GM21360 (cell line): ENCODE measurements around the gene CHRM2.
"Not testable (repeated sequence)": the region's sequence is repeated elsewhere in the genome, so short reads cannot be mapped to it uniquely, and the experiment has no call there.

ENCODE experiments used
- ATAC-seq: cut with Tn5 transposase; IDR thresholded peaks from one replicate; pipeline ENCODE4 v1.9.1; 2021; ENCODE audit warnings: mild to moderate bottlenecking, moderate library complexity; ENCODE audit not compliant: unreplicated experiment

The CHRM2 gene

GRCh38 chr7:136868496-136869000, at the start of gene CHRM2:
Gene CHRM2, plus strand, starts transcription at chr7:136868652. Its CDS starts 146,214 bp downstream, at chr7:137014866.
- no peak for ATAC-seq

- not testable (repeated sequence) for ATAC-seq
Observed at GRCh38 chr7:136831398-136831797, 37.1 kb upstream of the CHRM2 start.

GRCh38 chr7:136845899-136846465, 22.5 kb upstream of the CHRM2 start:
- ATAC-seq, result no peak

- no peak for ATAC-seq
Observed at GRCh38 chr7:136847858-136848257, 20.6 kb upstream of the CHRM2 start.

- ATAC-seq, result no peak
Observed at GRCh38 chr7:136853654-136854053, 14.8 kb upstream of the CHRM2 start.

- no peak for ATAC-seq
Observed at GRCh38 chr7:136857573-136857972, 10.9 kb upstream of the CHRM2 start.

- no peak for ATAC-seq
Observed at GRCh38 chr7:136859803-136860202, 8.6 kb upstream of the CHRM2 start.

- no peak for ATAC-seq
Observed at GRCh38 chr7:136865236-136865635, 3.2 kb upstream of the CHRM2 start.

- no peak for ATAC-seq
Observed at GRCh38 chr7:136865777-136866176, 2.7 kb upstream of the CHRM2 start.

- no peak for ATAC-seq
Observed at GRCh38 chr7:136869001-136869961, 829 bp downstream of the CHRM2 start.

GRCh38 chr7:136869991-136870865, 1.8 kb downstream of the CHRM2 start:
- ATAC-seq, result no peak

- ATAC-seq, result no peak
Observed at GRCh38 chr7:136870866-136871487, 2.5 kb downstream of the CHRM2 start.

GRCh38 chr7:136874393-136875032, 6.1 kb downstream of the CHRM2 start:
- no peak for ATAC-seq

- ATAC-seq, result no peak
Observed at GRCh38 chr7:136877509-136877908, 9.1 kb downstream of the CHRM2 start.

GRCh38 chr7:136877990-136878389, 9.5 kb downstream of the CHRM2 start:
- no peak for ATAC-seq

GRCh38 chr7:136878878-136879277, 10.4 kb downstream of the CHRM2 start:
- no peak for ATAC-seq

GRCh38 chr7:136883046-136883445, 14.6 kb downstream of the CHRM2 start:
- ATAC-seq, result no peak

- no peak for ATAC-seq
Observed at GRCh38 chr7:136884492-136884891, 16.0 kb downstream of the CHRM2 start.

- no peak for ATAC-seq
Observed at GRCh38 chr7:136887317-136887716, 18.9 kb downstream of the CHRM2 start.

- no peak for ATAC-seq
Observed at GRCh38 chr7:136890399-136890798, 21.9 kb downstream of the CHRM2 start.
